ENCODE measurements around the gene GRWD1. TPM values are rescaled to one million over a fixed set of nuclear protein-coding genes. Genes with fewer than 3 reads are reported as not detected.
A peak's percentile ranks its signal among the peaks of the same experiment; 100 is the strongest.

Gene GRWD1
- 13.3 and 13.5 TPM in 2 replicates for polyA plus RNA-seq (2013)

DNA sequence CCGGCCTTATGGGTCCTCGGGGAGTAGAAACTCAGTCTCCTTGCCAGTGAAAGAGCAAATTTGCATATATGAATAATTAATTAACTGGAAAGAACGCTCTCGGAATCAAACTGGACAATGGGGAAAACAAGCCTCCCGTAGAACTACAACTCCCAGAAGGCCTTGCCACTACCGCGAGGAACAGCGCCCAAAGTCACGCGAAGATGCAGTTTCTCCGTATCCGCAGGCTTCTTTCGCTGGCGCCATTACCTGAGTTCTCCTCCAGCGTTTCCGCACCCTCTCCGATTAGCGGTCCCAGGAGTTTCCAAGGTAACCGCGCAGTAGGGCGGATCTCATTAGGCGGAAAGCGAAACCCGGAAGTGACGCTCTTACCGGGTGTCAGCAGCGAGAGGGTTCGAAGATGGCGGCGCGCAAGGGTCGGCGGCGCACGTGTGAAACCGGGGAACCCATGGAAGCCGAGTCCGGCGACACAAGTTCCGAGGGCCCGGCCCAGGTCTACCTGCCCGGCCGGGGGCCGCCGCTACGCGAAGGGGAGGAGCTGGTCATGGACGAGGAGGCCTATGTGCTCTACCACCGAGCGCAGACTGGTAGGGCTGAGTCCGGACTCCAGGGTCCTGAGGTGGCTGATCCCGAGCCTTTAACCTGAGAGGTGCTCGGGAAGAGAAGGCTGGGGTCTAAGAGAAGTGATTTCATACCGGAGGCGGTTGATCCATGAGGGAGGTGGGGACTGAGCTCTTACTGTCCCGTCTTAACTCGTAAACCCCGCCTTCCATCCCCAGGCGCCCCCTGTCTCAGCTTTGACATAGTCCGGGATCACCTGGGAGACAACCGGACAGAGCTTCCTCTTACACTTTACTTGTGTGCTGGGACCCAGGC lies at the start of gene GRWD1:
TSS of gene GRWD1 (plus strand) at position 378 of the 876 bp plus-strand sequence. CDS start at position 401, 23 bp downstream.
- H3K36me3 ChIP-seq (ENCODE audit: control insufficient read depth in 1 of 2, insufficient read depth in 2 of 2, low read length in 2 of 2): peaks cover 32 to 34% of the 10 kb centered on the region in 2 experiments
- no peak within 1 kb of the TSS for H3K23ac ChIP-seq (ENCODE audit: low read length)
- peak within 1 kb of the TSS; percentile 82 for H3K4me2 ChIP-seq (ENCODE audit: low read length)
- H3K27ac ChIP-seq (ENCODE audit: low read depth, low read length): peak within 1 kb of the TSS; percentile 49
- H3K4me1 ChIP-seq (ENCODE audit: control insufficient read depth in 1 of 2, insufficient read depth in 2 of 2, low read length in 2 of 2): peaks cover 11 to 13% of the 10 kb centered on the region in 2 experiments
- H3K4me3 ChIP-seq (ENCODE audit: low read depth, low read length): peak within 1 kb of the TSS; percentile 92
- peaks cover 2% of the 10 kb centered on the region for H3K79me2 ChIP-seq (ENCODE audit: control insufficient read depth, insufficient read depth, low read length, poor library complexity)
- peak within 1 kb of the TSS; percentile 68 for H4K12ac ChIP-seq (ENCODE audit: low read depth, low read length)
- H3K4ac ChIP-seq (ENCODE audit: low read depth, low read length): peak within 1 kb of the TSS; percentile 77
- H2AK5ac ChIP-seq (ENCODE audit: low read length): peak within 1 kb of the TSS; percentile 59
- H3K18ac ChIP-seq (ENCODE audit: low read length): peak within 1 kb of the TSS; percentile 77
- no peaks in the 10 kb centered on the region for H3K9me3 ChIP-seq (ENCODE audit: insufficient read depth, low read depth, low read length)
- peaks cover 6% of the 10 kb centered on the region for H3K79me1 ChIP-seq (ENCODE audit: low read length)
- H4K8ac ChIP-seq (ENCODE audit: low read depth, low read length): peak within 1 kb of the TSS; percentile 90
- DNase-seq: peak; percentile 97 to 98
- no peaks in the 10 kb centered on the region for H3K27me3 ChIP-seq (ENCODE audit: insufficient read depth, low read length)
- WGBS (ENCODE audit: extremely low coverage, insufficient coverage, insufficient read length): no CpG with 5 or more reads among the region's 61 CpGs
- peak within 1 kb of the TSS; percentile 74 for H2BK12ac ChIP-seq (ENCODE audit: low read length)
- no peak within 1 kb of the TSS for H2BK120ac ChIP-seq (ENCODE audit: insufficient read depth, low read length, poor library complexity)
- peak within 1 kb of the TSS; percentile 88 for H4K91ac ChIP-seq (ENCODE audit: low read depth, low read length)
- peak within 1 kb of the TSS; percentile 95 for H3K9ac ChIP-seq (ENCODE audit: low read length)
- peak within 1 kb of the TSS; percentile 88 for H2AFZ ChIP-seq (ENCODE audit: insufficient read depth, low read length, poor library complexity)
- H3K14ac ChIP-seq (ENCODE audit: low read length): peak within 1 kb of the TSS; percentile 88
- H2BK5ac ChIP-seq (ENCODE audit: low read depth, low read length, poor library complexity): peak within 1 kb of the TSS; percentile 74

DNA sequence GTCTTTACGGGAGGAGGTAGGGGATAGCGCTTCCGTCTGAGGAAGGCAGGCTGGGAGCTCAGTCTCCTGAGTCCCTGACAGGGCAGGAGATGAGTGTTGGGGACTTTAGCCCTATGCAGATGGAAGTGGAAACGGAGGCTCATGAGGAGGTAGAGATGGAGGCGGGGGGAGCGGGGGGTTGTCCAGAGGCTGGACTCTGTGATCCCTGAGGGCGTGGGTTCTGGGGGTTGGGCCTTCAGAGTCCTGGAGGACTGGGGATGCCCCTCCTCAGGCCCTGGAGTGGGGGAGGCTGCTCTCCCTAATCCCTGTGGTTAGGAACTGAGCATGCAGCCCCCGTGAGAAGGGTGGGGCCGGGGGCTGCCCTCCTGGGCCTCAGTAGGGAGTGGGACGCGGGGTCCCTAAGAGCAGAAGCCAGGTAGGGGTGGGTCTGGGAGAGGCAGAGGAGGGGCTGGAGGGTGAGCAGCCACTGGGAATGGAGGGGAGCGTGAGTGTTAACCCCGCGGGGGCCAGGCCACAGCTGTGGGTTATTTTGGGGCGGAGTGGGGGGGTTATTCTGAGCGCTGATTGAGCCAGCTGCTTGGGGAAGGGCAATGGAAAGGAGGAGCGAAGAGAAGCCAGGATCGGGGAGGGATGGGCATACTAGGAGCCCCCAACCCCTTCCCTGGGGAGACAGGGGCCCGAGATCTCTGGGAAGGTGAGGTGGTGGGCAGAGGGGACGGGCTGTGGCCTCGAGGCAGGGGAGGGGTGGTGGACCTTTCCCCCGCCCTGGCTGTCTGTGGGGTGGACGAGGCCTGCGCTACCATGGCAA lies 49.6 kb upstream of the GRWD1 start:
- H3K27ac ChIP-seq (ENCODE audit: low read depth, low read length): no peak overlapping the region
- no peak overlapping the region for H2BK12ac ChIP-seq (ENCODE audit: low read length)
- no peak overlapping the region for H3K18ac ChIP-seq (ENCODE audit: low read length)
- H3K4me1 ChIP-seq (ENCODE audit: control insufficient read depth in 1 of 2, insufficient read depth in 2 of 2, low read length in 2 of 2): peaks cover 18 to 38% of the 10 kb centered on the region in 2 experiments
- H2AK5ac ChIP-seq (ENCODE audit: low read length): peak overlapping the region; percentile 11
- H3K9ac ChIP-seq (ENCODE audit: low read length): no peak overlapping the region
- H4K91ac ChIP-seq (ENCODE audit: low read depth, low read length): no peak overlapping the region
- no peak for DNase-seq
- peaks cover 18% of the 10 kb centered on the region for H3K27me3 ChIP-seq (ENCODE audit: insufficient read depth, low read length)
- no peak overlapping the region for H3K4me2 ChIP-seq (ENCODE audit: low read length)
- H3K36me3 ChIP-seq (ENCODE audit: control insufficient read depth in 1 of 2, insufficient read depth in 2 of 2, low read length in 2 of 2): no peaks in the 10 kb centered on the region
- peaks cover 6% of the 10 kb centered on the region for H3K79me2 ChIP-seq (ENCODE audit: control insufficient read depth, insufficient read depth, low read length, poor library complexity)
- no peak overlapping the region for H2BK5ac ChIP-seq (ENCODE audit: low read depth, low read length, poor library complexity)
- H4K12ac ChIP-seq (ENCODE audit: low read depth, low read length): no peak overlapping the region
- no peak overlapping the region for H2AFZ ChIP-seq (ENCODE audit: insufficient read depth, low read length, poor library complexity)
- no CpG with 5 or more reads among the region's 24 CpGs for WGBS (ENCODE audit: extremely low coverage, insufficient coverage, insufficient read length)
- no peak overlapping the region for H2BK120ac ChIP-seq (ENCODE audit: insufficient read depth, low read length, poor library complexity)
- peaks cover 26% of the 10 kb centered on the region for H3K79me1 ChIP-seq (ENCODE audit: low read length)
- peaks cover 2% of the 10 kb centered on the region for H3K9me3 ChIP-seq (ENCODE audit: insufficient read depth, low read depth, low read length)
- H3K23ac ChIP-seq (ENCODE audit: low read length): no peak overlapping the region
- no peak overlapping the region for H3K4ac ChIP-seq (ENCODE audit: low read depth, low read length)
- peak overlapping the region; percentile 39 for H3K4me3 ChIP-seq (ENCODE audit: low read depth, low read length)
- H4K8ac ChIP-seq (ENCODE audit: low read depth, low read length): no peak overlapping the region
- no peak overlapping the region for H3K14ac ChIP-seq (ENCODE audit: low read length)

DNA sequence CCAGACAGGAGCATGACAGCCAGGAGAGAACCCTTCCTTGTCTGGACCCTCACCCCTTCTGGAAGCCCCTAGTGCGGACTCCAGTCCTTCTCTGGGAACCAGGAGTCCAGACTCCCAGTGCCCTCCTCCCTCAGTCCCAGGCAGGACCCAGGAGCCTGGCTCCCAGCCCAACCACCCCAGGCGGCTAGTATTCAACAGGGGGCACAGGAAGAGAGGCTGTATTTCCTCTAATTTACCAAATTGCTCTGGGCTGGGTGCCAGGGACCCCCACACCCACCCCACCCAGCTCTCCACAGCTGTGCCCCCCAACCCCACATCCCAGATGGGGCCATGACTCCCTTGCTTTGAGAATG lies 49.0 kb upstream of the GRWD1 start:
- Histone ChIP-seq H4K8ac (ENCODE audit: low read depth, low read length) (no peak overlapping the region), H3K9ac (ENCODE audit: low read length) (no peak overlapping the region), H3K79me1 (ENCODE audit: low read length) (peaks cover 25% of the 10 kb centered on the region), H2AK5ac (ENCODE audit: low read length) (no peak overlapping the region), H2BK120ac (ENCODE audit: insufficient read depth, low read length, poor library complexity) (no peak overlapping the region), H2AFZ (ENCODE audit: insufficient read depth, low read length, poor library complexity) (no peak overlapping the region), H3K36me3 (ENCODE audit: control insufficient read depth in 1 of 2, insufficient read depth in 2 of 2, low read length in 2 of 2) (no peaks in the 10 kb centered on the region), H2BK12ac (ENCODE audit: low read length) (no peak overlapping the region), H3K4me1 (ENCODE audit: control insufficient read depth in 1 of 2, insufficient read depth in 2 of 2, low read length in 2 of 2) (peaks cover 18 to 38% of the 10 kb centered on the region in 2 experiments), H3K27me3 (ENCODE audit: insufficient read depth, low read length) (peaks cover 18% of the 10 kb centered on the region), H3K14ac (ENCODE audit: low read length) (no peak overlapping the region), H3K23ac (ENCODE audit: low read length) (no peak overlapping the region), H2BK5ac (ENCODE audit: low read depth, low read length, poor library complexity) (no peak overlapping the region), H3K4ac (ENCODE audit: low read depth, low read length) (no peak overlapping the region), H4K91ac (ENCODE audit: low read depth, low read length) (no peak overlapping the region), H3K79me2 (ENCODE audit: control insufficient read depth, insufficient read depth, low read length, poor library complexity) (peaks cover 6% of the 10 kb centered on the region), H3K9me3 (ENCODE audit: insufficient read depth, low read depth, low read length) (peaks cover 2% of the 10 kb centered on the region), H4K12ac (ENCODE audit: low read depth, low read length) (no peak overlapping the region), H3K4me3 (ENCODE audit: low read depth, low read length) (peak overlapping the region; percentile 39), H3K18ac (ENCODE audit: low read length) (no peak overlapping the region), H3K27ac (ENCODE audit: low read depth, low read length) (no peak overlapping the region), H3K4me2 (ENCODE audit: low read length) (no peak overlapping the region)
- no CpG with 5 or more reads among the region's 2 CpGs for WGBS (ENCODE audit: extremely low coverage, insufficient coverage, insufficient read length)
- no peak for DNase-seq

DNA sequence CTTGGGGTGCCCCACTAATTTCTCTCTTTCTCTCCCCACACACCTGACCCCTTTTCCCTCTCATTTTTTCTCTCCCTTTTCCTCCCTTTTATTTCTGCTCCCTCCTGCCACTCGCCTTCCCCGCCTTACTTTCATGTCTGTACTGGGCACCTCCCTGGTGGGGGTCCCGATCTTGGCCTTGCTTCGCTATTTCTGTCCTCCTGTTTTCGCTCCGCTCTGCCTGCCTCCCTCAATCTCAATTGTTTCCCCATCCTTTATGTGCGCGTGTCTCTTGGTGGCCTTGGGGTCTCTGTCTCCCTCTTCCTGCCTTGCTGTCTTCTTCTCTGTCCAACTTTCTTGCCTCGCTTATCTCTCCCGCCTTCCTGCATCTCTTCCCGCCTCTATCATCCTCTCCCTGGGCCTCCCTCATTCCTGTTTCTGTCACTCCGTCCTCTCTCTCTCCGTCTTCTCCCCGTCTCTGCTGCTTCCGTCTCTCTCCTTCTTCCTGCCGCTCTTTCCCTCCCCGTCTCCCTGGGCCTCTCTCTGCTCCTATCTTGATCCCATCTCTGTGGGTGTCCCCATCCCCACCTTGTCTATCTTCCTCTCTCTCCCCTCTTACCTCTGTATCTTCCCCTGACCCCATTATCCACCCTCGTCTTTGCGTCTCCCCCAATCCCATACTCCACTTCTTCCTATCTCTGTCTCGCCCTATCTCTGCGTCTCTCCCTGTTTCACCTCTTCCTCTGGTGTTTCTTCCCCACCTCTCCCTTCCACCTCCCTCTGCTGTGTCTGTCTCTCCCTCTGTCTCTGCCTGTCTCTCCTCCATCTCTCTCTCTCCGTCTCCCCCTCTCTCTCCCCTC lies 48.3 kb upstream of the GRWD1 start:
- H3K4me1 ChIP-seq (ENCODE audit: control insufficient read depth in 1 of 2, insufficient read depth in 2 of 2, low read length in 2 of 2): peaks cover 18 to 38% of the 10 kb centered on the region in 2 experiments
- peak overlapping the region; percentile 78 for H4K8ac ChIP-seq (ENCODE audit: low read depth, low read length)
- H3K9me3 ChIP-seq (ENCODE audit: insufficient read depth, low read depth, low read length): peaks cover 2% of the 10 kb centered on the region
- H2BK120ac ChIP-seq (ENCODE audit: insufficient read depth, low read length, poor library complexity): no peak overlapping the region
- peak overlapping the region; percentile 20 for H2BK12ac ChIP-seq (ENCODE audit: low read length)
- peaks cover 18% of the 10 kb centered on the region for H3K27me3 ChIP-seq (ENCODE audit: insufficient read depth, low read length)
- H3K18ac ChIP-seq (ENCODE audit: low read length): no peak overlapping the region
- no peak overlapping the region for H2BK5ac ChIP-seq (ENCODE audit: low read depth, low read length, poor library complexity)
- H3K23ac ChIP-seq (ENCODE audit: low read length): no peak overlapping the region
- DNase-seq: peak in 1 of 2 donors; percentile 4
- peak overlapping the region; percentile 71 for H3K14ac ChIP-seq (ENCODE audit: low read length)
- H3K79me2 ChIP-seq (ENCODE audit: control insufficient read depth, insufficient read depth, low read length, poor library complexity): peaks cover 6% of the 10 kb centered on the region
- H2AK5ac ChIP-seq (ENCODE audit: low read length): no peak overlapping the region
- peak overlapping the region; percentile 64 for H3K4me3 ChIP-seq (ENCODE audit: low read depth, low read length)
- H3K4me2 ChIP-seq (ENCODE audit: low read length): peak overlapping the region; percentile 87
- peak overlapping the region; percentile 74 for H4K91ac ChIP-seq (ENCODE audit: low read depth, low read length)
- H3K27ac ChIP-seq (ENCODE audit: low read depth, low read length): no peak overlapping the region
- no peaks in the 10 kb centered on the region for H3K36me3 ChIP-seq (ENCODE audit: control insufficient read depth in 1 of 2, insufficient read depth in 2 of 2, low read length in 2 of 2)
- peak overlapping the region; percentile 20 for H2AFZ ChIP-seq (ENCODE audit: insufficient read depth, low read length, poor library complexity)
- no CpG with 5 or more reads among the region's 22 CpGs for WGBS (ENCODE audit: extremely low coverage, insufficient coverage, insufficient read length)
- H3K4ac ChIP-seq (ENCODE audit: low read depth, low read length): no peak overlapping the region
- no peak overlapping the region for H3K9ac ChIP-seq (ENCODE audit: low read length)
- no peak overlapping the region for H4K12ac ChIP-seq (ENCODE audit: low read depth, low read length)
- peaks cover 25% of the 10 kb centered on the region for H3K79me1 ChIP-seq (ENCODE audit: low read length)
